Suprapubic skin (tissue), 4 donors: ENCODE data around the gene RASA2. TPM values are rescaled to one million over a fixed set of nuclear protein-coding genes. Genes with fewer than 3 reads are reported as not detected.

Source experiments
- DNase-seq, 2 donors: peaks; one replicate each; pipeline ENCODE4 v3.0.0-alpha.2; 2019; ENCODE audit warnings: low spot score in 2 of 2
- H3K27ac ChIP-seq: fragments of 200-600 bp; sonication (generic); one replicate; pipeline ENCODE4 v1.5.1; 2019
- H3K27me3 ChIP-seq: fragments of 200-600 bp; sonication (generic); one replicate; pipeline ENCODE4 v1.5.1; 2019
- H3K36me3 ChIP-seq: fragments of 200-600 bp; sonication (generic); one replicate; pipeline ENCODE4 v1.5.1; 2019
- H3K4me1 ChIP-seq: fragments of 200-600 bp; sonication (generic); one replicate; pipeline ENCODE4 v1.5.1; 2019
- H3K4me3 ChIP-seq: fragments of 200-600 bp; sonication (generic); one replicate; pipeline ENCODE4 v1.5.1; 2019; ENCODE audit warnings: mild to moderate bottlenecking
- H3K9me3 ChIP-seq: fragments of 200-600 bp; sonication (generic); one replicate; pipeline ENCODE4 v1.5.1; 2019
- EP300 ChIP-seq: sonication (generic); formaldehyde crosslinking; IDR thresholded peaks from one replicate; pipeline ENCODE4 v1.6.1; 2017; ENCODE audit warnings: antibody characterized with exemption
- POLR2A ChIP-seq, 2 donors: fragments of 450-650 bp; IDR thresholded peaks; one replicate each; pipeline ENCODE4 v1.6.1; 2017; ENCODE audit warnings: antibody characterized with exemption in 2 of 2, mild to moderate bottlenecking in 2 of 2, moderate library complexity in 2 of 2
- POLR2AphosphoS5 ChIP-seq, 3 donors: sonication (generic); formaldehyde crosslinking; IDR thresholded peaks; one replicate each; pipeline ENCODE4 v1.6.1; 2017; ENCODE audit warnings: antibody characterized with exemption in 3 of 3
- WGBS: methylation state at CpG from one replicate; pipeline ENCODE4 v1.1.5; 2018; 5-methylcytosine and 5-hydroxymethylcytosine counted together
- total RNA-seq, 4 donors: library from RNA; depleted of rRNA; stranded (reverse); fragments of >200 nt; gene quantifications; one replicate each; pipeline ENCODE4 v1.1.0, GENCODE V29; 2016
- TF ChIP-seq, protein P1 (sequence below), 2 donors: fragments of 200-600 bp in 1 of 2; fragments of 450-650 bp in 1 of 2; sonication (generic) in 1 of 2; IDR thresholded peaks; one replicate each; pipeline ENCODE4 v1.5.1; 2016 to 2019; ENCODE audit warnings: antibody characterized with exemption in 2 of 2, mild to moderate bottlenecking in 1 of 2, moderate library complexity in 1 of 2

Gene RASA2
- total RNA-seq, 4 donors from 2014 or later = 14.3 to 48.6 (median 24.0) TPM

DNA sequence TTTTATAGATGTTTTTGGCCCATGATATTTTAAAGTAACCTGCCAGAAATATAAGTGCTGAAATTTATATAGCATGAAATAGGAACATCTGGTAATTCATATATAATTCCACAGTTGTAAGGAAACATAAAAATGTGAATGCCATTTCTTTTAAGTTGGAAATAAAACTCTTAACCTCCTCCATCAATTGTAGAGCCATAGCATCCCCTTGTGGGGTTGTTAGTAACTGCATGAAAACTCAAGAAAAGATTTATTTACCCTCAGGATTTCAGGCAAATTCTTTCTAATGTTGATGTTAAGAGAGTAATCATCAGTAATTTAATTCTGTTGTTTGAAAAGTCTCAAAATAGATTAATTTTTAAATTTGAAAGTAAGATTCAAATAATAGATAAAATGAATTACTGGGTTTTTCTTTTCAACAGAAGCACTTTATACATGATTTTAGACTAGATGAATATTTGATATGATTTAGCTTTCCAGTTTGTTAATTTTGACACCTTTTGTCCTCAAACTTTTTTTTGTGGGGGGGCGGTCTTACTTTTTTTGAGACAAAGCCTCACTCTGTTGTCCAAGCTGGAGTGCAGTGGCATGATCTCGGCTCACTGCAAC, 74.7 kb downstream of the RASA2 start:
- Histone ChIP-seq H3K27ac (no peak overlapping the region), H3K27me3 (no peaks in the 10 kb centered on the region), H3K4me1 (peaks cover 13% of the 10 kb centered on the region), H3K36me3 (peaks cover 31% of the 10 kb centered on the region), H3K9me3 (no peaks in the 10 kb centered on the region), H3K4me3 (no peak overlapping the region)
- TF ChIP-seq, protein P1, sequence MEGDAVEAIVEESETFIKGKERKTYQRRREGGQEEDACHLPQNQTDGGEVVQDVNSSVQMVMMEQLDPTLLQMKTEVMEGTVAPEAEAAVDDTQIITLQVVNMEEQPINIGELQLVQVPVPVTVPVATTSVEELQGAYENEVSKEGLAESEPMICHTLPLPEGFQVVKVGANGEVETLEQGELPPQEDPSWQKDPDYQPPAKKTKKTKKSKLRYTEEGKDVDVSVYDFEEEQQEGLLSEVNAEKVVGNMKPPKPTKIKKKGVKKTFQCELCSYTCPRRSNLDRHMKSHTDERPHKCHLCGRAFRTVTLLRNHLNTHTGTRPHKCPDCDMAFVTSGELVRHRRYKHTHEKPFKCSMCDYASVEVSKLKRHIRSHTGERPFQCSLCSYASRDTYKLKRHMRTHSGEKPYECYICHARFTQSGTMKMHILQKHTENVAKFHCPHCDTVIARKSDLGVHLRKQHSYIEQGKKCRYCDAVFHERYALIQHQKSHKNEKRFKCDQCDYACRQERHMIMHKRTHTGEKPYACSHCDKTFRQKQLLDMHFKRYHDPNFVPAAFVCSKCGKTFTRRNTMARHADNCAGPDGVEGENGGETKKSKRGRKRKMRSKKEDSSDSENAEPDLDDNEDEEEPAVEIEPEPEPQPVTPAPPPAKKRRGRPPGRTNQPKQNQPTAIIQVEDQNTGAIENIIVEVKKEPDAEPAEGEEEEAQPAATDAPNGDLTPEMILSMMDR (IDR thresholded peaks at IDR 0.05) = peak; percentile 84 to 99
- no peak for TF ChIP-seq EP300
- DNase-seq = no peak
- WGBS = 82% methylated on average over 2 of the region's 2 CpGs

DNA sequence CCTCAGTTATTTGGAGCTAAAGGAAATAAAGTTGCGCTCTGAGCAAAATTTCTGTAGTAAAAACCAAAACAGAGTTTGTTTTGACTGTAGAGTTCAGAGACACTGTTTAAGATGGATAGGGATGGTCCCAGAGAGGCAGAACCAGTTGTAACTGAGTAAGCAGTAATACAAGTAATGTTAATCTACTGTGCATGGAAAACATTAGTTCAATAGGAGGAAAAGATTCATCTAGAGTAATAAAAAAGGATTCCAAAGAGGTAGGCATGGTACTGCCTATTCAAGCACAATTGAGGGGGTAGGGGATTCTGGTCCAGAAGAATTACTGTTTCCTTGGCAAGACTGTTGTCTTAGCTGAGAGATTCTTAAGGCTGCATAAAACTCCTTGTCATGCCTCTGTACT, 77.4 kb downstream of the RASA2 start:
- 95% methylated on average over 1 of the region's 1 CpG for WGBS
- H3K4me3 ChIP-seq = no peak overlapping the region
- no peaks in the 10 kb centered on the region for H3K9me3 ChIP-seq
- H3K36me3 ChIP-seq = peaks cover 23% of the 10 kb centered on the region
- H3K27me3 ChIP-seq = no peaks in the 10 kb centered on the region
- H3K4me1 ChIP-seq = no peaks in the 10 kb centered on the region
- no peak for TF ChIP-seq EP300
- TF ChIP-seq, protein P1 (IDR thresholded peaks at IDR 0.05) = no peak
- no peak for DNase-seq
- H3K27ac ChIP-seq = no peak overlapping the region

DNA sequence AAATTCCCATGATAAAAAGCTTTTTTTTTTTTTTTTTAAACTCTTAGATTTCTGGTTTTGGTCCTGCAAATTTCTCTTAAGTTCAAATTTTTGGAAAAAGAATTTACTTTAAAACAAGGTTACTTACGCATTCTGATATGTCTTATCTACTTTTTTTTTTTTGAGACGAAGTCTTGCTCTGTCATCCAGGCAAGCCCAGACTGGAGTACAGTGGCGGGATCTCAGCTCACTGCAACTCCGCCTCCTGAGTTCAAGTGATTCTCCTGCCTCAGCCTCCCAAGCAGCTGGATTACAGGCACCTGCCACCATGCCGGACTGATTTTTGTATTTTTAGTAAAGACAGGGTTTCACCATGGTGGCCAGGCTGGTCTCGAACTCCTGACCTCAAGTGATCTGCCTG, 83.2 kb downstream of the RASA2 start:
- Histone ChIP-seq H3K9me3 (no peaks in the 10 kb centered on the region), H3K4me3 (no peak overlapping the region), H3K27ac (no peak overlapping the region), H3K4me1 (no peaks in the 10 kb centered on the region), H3K36me3 (peaks cover 45% of the 10 kb centered on the region), H3K27me3 (no peaks in the 10 kb centered on the region)
- TF ChIP-seq POLR2AphosphoS5 (IDR thresholded peaks at IDR 0.05) (no peak), EP300 (no peak), POLR2A (IDR thresholded peaks at IDR 0.05) (no peak)
- TF ChIP-seq, protein P1 (IDR thresholded peaks at IDR 0.05) = no peak
- no peak for DNase-seq
- 90% methylated on average over 6 of the region's 6 CpGs for WGBS

DNA sequence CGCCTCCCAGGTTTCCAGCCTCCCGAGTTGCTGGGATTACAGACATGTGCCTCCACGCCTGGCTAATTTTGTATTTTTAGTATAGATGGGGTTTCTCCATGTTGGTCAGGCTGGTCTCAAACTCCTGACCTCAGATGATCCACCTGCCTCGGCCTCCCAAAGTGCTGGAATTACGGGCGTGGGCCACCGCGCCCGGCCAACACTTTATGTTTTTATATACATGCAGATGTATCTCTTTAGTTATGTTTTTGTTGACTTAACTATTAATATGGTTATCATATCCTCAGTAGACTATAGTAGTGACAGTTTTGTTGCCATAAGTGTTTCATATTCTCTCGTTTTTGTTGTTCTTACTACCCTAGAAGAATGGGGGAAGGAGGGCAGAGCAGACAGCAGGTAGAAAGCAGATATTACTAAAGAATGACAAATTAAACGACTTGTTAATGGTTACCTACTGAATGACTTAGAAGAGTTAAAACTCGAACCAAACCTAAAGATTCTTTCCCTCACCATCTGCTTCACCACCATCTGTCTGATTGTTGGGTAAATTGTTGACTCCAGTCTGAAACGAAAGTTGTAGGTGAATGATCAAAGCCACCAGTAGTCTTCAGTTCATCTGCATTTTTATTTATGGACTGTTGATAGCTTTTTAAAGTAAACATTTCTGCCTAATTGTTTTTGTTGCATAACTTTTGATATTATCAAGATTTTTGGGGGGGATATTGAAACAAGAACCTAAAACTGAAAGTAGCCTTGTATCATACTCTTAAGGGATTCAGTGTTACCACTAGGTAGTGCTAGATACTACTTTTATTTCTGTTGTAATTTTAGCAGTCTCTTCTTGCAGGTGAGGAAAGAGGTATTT, 89.3 kb downstream of the RASA2 start:
- H3K27me3 ChIP-seq = no peaks in the 10 kb centered on the region
- TF ChIP-seq, protein P1 (IDR thresholded peaks at IDR 0.05) = peak in 1 of 2 donors; percentile 25
- TF ChIP-seq EP300 (no peak), POLR2A (IDR thresholded peaks at IDR 0.05) (no peak), POLR2AphosphoS5 (IDR thresholded peaks at IDR 0.05) (no peak)
- 88% methylated on average over 13 of the region's 13 CpGs for WGBS
- H3K27ac ChIP-seq = no peak overlapping the region
- no peaks in the 10 kb centered on the region for H3K9me3 ChIP-seq
- H3K4me3 ChIP-seq = no peak overlapping the region
- H3K4me1 ChIP-seq = no peaks in the 10 kb centered on the region
- peaks cover 54% of the 10 kb centered on the region for H3K36me3 ChIP-seq
- no peak for DNase-seq

DNA sequence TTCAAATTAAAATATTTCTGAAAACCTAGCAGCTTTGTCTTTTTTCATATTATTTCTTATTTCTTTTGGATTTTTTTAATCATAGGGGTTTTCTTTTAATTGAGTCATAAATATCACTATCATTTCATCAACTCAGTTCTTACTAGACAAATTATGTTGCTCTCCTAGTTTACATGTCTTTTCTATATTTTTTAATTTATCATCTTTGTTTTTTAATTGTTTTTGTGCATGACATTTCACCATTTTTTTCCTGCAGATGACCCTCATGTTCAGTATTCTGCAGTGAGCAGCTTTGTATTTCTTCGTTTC, 89.9 kb downstream of the RASA2 start:
- Histone ChIP-seq H3K4me1 (no peaks in the 10 kb centered on the region), H3K27me3 (no peaks in the 10 kb centered on the region), H3K4me3 (no peak overlapping the region), H3K9me3 (no peaks in the 10 kb centered on the region), H3K27ac (no peak overlapping the region), H3K36me3 (peaks cover 57% of the 10 kb centered on the region)
- DNase-seq = no peak
- 95% methylated on average over 1 of the region's 1 CpG for WGBS
- no peak for TF ChIP-seq EP300
- no peak for TF ChIP-seq POLR2A (IDR thresholded peaks at IDR 0.05)
- TF ChIP-seq, protein P1 (IDR thresholded peaks at IDR 0.05) = no peak
- no peak for TF ChIP-seq POLR2AphosphoS5 (IDR thresholded peaks at IDR 0.05)
